Measurements from ENCODE around the gene BOLA2B. TPM values are rescaled to one million over a fixed set of nuclear protein-coding genes. Genes with fewer than 3 reads are reported as not detected.
"Not testable (repeated sequence)": the region's sequence is repeated elsewhere in the genome, so short reads cannot be mapped to it uniquely, and the experiment has no call there.

Gene BOLA2B
- 100 to 1,000 TPM in 3 of 4 donors, 10 to 100 TPM in 1; 55.8 to 614 (median 378) TPM for polyA plus RNA-seq
- long read RNA-seq, donor 1: 0 reads
- long read RNA-seq, donor 2, transcript BOLA2B-201 (3 exons, 1,012 nt): major isoform, 18 of 22 reads
- long read RNA-seq, donor 2, partial matches to known transcripts: 0 of 22 reads
- long read RNA-seq, donor 2, other reads (novel, unspliced or antisense): 0 of 22 reads
- long read RNA-seq, donor 3, transcript BOLA2B-201 (3 exons, 1,012 nt): major isoform, 14 of 22 reads
- long read RNA-seq, donor 3, partial matches to known transcripts: 0 of 22 reads
- long read RNA-seq, donor 3, other reads (novel, unspliced or antisense): 0 of 22 reads
- long read RNA-seq, donor 4, partial matches to known transcripts: 0 of 1 reads
- long read RNA-seq, donor 4, other reads (novel, unspliced or antisense): 0 of 1 reads
- long read RNA-seq, donor 5, transcript BOLA2B-201 (3 exons, 1,012 nt): major isoform, 5 of 7 reads
- long read RNA-seq, donor 5, partial matches to known transcripts: 0 of 7 reads
- long read RNA-seq, donor 5, other reads (novel, unspliced or antisense): 0 of 7 reads
- long read RNA-seq, donor 6, transcript BOLA2B-201 (3 exons, 1,012 nt): major isoform, 14 of 17 reads
- long read RNA-seq, donor 6, partial matches to known transcripts: 0 of 17 reads
- long read RNA-seq, donor 6, other reads (novel, unspliced or antisense): 0 of 17 reads
- long read RNA-seq, donor 7, transcript BOLA2B-202 (2 exons, 307 nt): minor isoform, 8 of 36 reads
- long read RNA-seq, donor 7, transcript BOLA2B-201 (3 exons, 1,012 nt): major isoform, 27 of 36 reads
- long read RNA-seq, donor 7, partial matches to known transcripts: 0 of 36 reads
- long read RNA-seq, donor 7, other reads (novel, unspliced or antisense): 0 of 36 reads
- long read RNA-seq, donor 8, partial matches to known transcripts: 0 of 4 reads
- long read RNA-seq, donor 8, other reads (novel, unspliced or antisense): 0 of 4 reads
- long read RNA-seq, donor 9, partial matches to known transcripts: 0 of 2 reads
- long read RNA-seq, donor 9, other reads (novel, unspliced or antisense): 0 of 2 reads
- long read RNA-seq, donor 10, transcript BOLA2B-201 (3 exons, 1,012 nt): major isoform, 21 of 26 reads
- long read RNA-seq, donor 10, partial matches to known transcripts: 0 of 26 reads
- long read RNA-seq, donor 10, other reads (novel, unspliced or antisense): 0 of 26 reads

DNA sequence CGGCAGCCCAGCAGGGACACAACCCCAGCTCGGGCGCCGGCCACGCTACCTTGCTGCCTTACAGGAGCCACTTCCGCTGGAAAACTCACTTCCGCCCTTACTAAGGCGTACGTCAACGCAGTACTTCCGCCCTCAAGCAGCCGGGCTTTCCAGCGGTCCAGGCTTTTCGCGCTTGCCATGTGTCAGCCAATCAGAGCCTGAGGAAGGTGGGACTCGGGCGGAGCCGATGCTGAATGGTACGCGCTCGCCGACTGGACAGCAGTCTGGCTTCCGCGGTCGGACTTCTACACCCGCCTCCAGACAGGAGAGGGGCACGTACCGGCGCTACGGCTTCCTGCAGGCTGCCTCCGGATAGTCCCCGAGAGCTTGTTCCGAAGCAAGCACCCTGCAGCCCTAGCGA, at the start of gene BOLA2B, which contains the start of gene SLX1A:
BOLA2B (minus strand) TSS at position 52 of the 400 bp plus-strand sequence. CDS start 71 bp downstream, outside the sequence.
SLX1A (plus strand) TSS at position 261 of the 400 bp plus-strand sequence. CDS start 210 bp downstream, outside the sequence.
- not testable (repeated sequence) for H3K27me3 ChIP-seq (ENCODE audit: control insufficient read depth in 3 of 3, insufficient read depth in 3 of 3, low read length in 3 of 3); H3K9me3 ChIP-seq (ENCODE audit: control insufficient read depth in 2 of 2, insufficient read depth in 1 of 2, low read depth in 1 of 2, low read length in 1 of 2); FAIRE-seq; DNase-seq; H3K4me1 ChIP-seq (ENCODE audit: control insufficient read depth in 3 of 3, insufficient read depth in 2 of 3, low read depth in 1 of 3, low read length in 2 of 3); H3K36me3 ChIP-seq (ENCODE audit: control insufficient read depth in 3 of 3, insufficient read depth in 2 of 3, low read depth in 1 of 3, low read length in 3 of 3)
- WGBS, 3 donors: no CpG with 5 or more reads among the region's 34 CpGs
- Histone ChIP-seq H3K4me3 (ENCODE audit: low read depth in 1 of 3, low read length in 3 of 3) (peak within 1 kb of the TSS in 2 of 3 donors; percentile 41 to 48), H3K27ac (ENCODE audit: low read depth in 1 of 3, low read length in 2 of 3) (peak within 1 kb of the TSS; percentile 65 to 82 (median 81))

DNA sequence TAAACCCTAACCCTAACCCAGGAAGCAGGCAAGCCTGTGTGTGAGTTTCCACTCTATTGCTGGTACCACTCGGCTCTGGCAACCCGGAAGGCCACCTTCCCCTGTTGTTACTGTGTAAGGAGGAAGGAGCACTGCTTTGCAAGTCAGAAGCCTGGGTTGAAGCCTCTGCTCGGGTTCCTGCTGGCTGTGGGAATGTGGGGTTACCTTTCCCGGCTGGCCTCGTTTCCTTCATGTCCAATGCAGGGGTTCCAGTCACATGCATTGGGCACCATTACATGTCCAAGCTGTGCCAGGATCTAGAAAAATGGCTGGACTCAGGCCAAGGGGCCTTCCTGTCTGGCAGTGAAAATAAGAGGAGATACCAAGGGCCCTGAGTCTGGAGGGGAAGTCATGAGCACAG, 23.6 kb upstream of the BOLA2B start:
- not testable (repeated sequence) for H3K4me3 ChIP-seq (ENCODE audit: low read depth in 1 of 3, low read length in 3 of 3); H3K27ac ChIP-seq (ENCODE audit: low read depth in 1 of 3, low read length in 2 of 3); H3K27me3 ChIP-seq (ENCODE audit: control insufficient read depth in 3 of 3, insufficient read depth in 3 of 3, low read length in 3 of 3); DNase-seq; H3K36me3 ChIP-seq (ENCODE audit: control insufficient read depth in 3 of 3, insufficient read depth in 2 of 3, low read depth in 1 of 3, low read length in 3 of 3); H3K9me3 ChIP-seq (ENCODE audit: control insufficient read depth in 2 of 2, insufficient read depth in 1 of 2, low read depth in 1 of 2, low read length in 1 of 2); H3K4me1 ChIP-seq (ENCODE audit: control insufficient read depth in 3 of 3, insufficient read depth in 2 of 3, low read depth in 1 of 3, low read length in 2 of 3); FAIRE-seq
- 74 to 79% (median 79%) methylated on average over 3 of the region's 5 CpGs for WGBS, 3 donors

DNA sequence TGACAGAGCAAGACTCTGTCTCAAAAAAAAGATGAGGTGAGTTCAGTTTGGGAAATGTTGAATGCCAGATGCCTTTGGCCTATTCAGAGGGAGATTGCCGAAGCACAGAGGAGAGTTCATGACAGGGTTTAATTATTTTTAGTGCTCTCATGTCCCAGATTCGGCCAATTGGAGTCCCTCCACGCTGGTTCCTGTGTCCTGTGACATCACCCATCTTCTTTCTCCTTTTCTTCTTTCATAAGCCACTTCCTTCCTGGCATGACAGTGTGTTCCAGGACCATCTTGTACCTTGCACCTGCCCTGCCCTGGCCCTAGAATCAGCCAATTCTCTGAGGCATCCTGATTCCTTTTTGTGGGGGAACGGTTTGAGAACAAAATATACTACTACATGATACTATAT, 17.9 kb upstream of the BOLA2B start:
- DNase-seq; H3K27ac ChIP-seq (ENCODE audit: low read depth in 1 of 3, low read length in 2 of 3); H3K27me3 ChIP-seq (ENCODE audit: control insufficient read depth in 3 of 3, insufficient read depth in 3 of 3, low read length in 3 of 3); H3K4me1 ChIP-seq (ENCODE audit: control insufficient read depth in 3 of 3, insufficient read depth in 2 of 3, low read depth in 1 of 3, low read length in 2 of 3); H3K36me3 ChIP-seq (ENCODE audit: control insufficient read depth in 3 of 3, insufficient read depth in 2 of 3, low read depth in 1 of 3, low read length in 3 of 3); FAIRE-seq; H3K4me3 ChIP-seq (ENCODE audit: low read depth in 1 of 3, low read length in 3 of 3); H3K9me3 ChIP-seq (ENCODE audit: control insufficient read depth in 2 of 2, insufficient read depth in 1 of 2, low read depth in 1 of 2, low read length in 1 of 2): not testable (repeated sequence)
- no CpG with 5 or more reads among the region's 4 CpGs for WGBS, 3 donors

- H3K9me3 ChIP-seq (ENCODE audit: control insufficient read depth in 2 of 2, insufficient read depth in 1 of 2, low read depth in 1 of 2, low read length in 1 of 2); H3K4me1 ChIP-seq (ENCODE audit: control insufficient read depth in 3 of 3, insufficient read depth in 2 of 3, low read depth in 1 of 3, low read length in 2 of 3); DNase-seq; FAIRE-seq; H3K27ac ChIP-seq (ENCODE audit: low read depth in 1 of 3, low read length in 2 of 3); H3K4me3 ChIP-seq (ENCODE audit: low read depth in 1 of 3, low read length in 3 of 3); H3K27me3 ChIP-seq (ENCODE audit: control insufficient read depth in 3 of 3, insufficient read depth in 3 of 3, low read length in 3 of 3); H3K36me3 ChIP-seq (ENCODE audit: control insufficient read depth in 3 of 3, insufficient read depth in 2 of 3, low read depth in 1 of 3, low read length in 3 of 3): not testable (repeated sequence)
- 0 to 12% (median 0%) methylated on average over 2 to 4 of the region's 6 CpGs for whole genome bisulfite sequencing, 3 donors
Measured at GRCh38 chr16:30209032-30209431, 15.6 kb upstream of the BOLA2B start.

DNA sequence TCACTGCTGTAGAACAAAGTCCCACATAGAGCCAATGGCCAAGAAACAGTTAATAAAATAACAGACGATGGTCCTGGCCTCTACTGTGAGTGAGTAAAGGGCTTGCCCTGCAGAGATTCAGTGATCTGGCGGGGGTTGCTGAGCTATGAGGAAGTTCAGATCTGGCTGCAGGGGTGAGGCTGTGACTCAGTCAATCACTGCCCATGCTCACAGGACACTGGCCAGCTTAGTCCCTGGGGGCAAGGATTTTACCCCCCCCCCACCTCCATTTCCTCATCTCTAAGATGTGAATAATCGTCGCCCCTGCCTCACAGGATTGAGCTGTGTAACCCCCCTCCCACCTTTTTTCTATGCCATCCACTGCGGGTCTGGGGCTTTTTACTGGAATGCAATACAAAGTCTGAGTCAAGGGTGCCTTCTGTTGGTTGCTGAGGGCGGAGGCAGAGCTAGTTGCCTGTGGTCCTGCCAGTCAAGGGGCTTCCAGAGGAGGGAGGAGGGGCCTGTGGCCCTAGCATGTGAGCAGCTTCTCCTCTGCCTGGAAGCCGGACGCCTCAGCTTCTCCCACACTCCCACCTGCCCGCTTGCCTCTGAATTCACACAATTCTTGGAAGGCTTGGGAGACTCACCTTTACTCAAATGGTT, 13.7 kb upstream of the BOLA2B start:
- 25 to 48% (median 45%) methylated on average over 2 of the region's 9 CpGs for WGBS, 3 donors
- H3K4me1 ChIP-seq (ENCODE audit: control insufficient read depth in 3 of 3, insufficient read depth in 2 of 3, low read depth in 1 of 3, low read length in 2 of 3); H3K27ac ChIP-seq (ENCODE audit: low read depth in 1 of 3, low read length in 2 of 3); H3K4me3 ChIP-seq (ENCODE audit: low read depth in 1 of 3, low read length in 3 of 3); DNase-seq; FAIRE-seq; H3K9me3 ChIP-seq (ENCODE audit: control insufficient read depth in 2 of 2, insufficient read depth in 1 of 2, low read depth in 1 of 2, low read length in 1 of 2); H3K27me3 ChIP-seq (ENCODE audit: control insufficient read depth in 3 of 3, insufficient read depth in 3 of 3, low read length in 3 of 3); H3K36me3 ChIP-seq (ENCODE audit: control insufficient read depth in 3 of 3, insufficient read depth in 2 of 3, low read depth in 1 of 3, low read length in 3 of 3): not testable (repeated sequence)

GRCh38 chr16:30206252-30206651, 12.8 kb upstream of the BOLA2B start:
- not testable (repeated sequence) for H3K36me3 ChIP-seq (ENCODE audit: control insufficient read depth in 3 of 3, insufficient read depth in 2 of 3, low read depth in 1 of 3, low read length in 3 of 3); DNase-seq; H3K27ac ChIP-seq (ENCODE audit: low read depth in 1 of 3, low read length in 2 of 3); H3K27me3 ChIP-seq (ENCODE audit: control insufficient read depth in 3 of 3, insufficient read depth in 3 of 3, low read length in 3 of 3); H3K9me3 ChIP-seq (ENCODE audit: control insufficient read depth in 2 of 2, insufficient read depth in 1 of 2, low read depth in 1 of 2, low read length in 1 of 2); H3K4me1 ChIP-seq (ENCODE audit: control insufficient read depth in 3 of 3, insufficient read depth in 2 of 3, low read depth in 1 of 3, low read length in 2 of 3); FAIRE-seq
- no CpG with 5 or more reads among the region's 33 CpGs for WGBS, 3 donors
- peak overlapping the region in 2 of 3 donors; percentile 41 to 43 for H3K4me3 ChIP-seq (ENCODE audit: low read depth in 1 of 3, low read length in 3 of 3)

DNA sequence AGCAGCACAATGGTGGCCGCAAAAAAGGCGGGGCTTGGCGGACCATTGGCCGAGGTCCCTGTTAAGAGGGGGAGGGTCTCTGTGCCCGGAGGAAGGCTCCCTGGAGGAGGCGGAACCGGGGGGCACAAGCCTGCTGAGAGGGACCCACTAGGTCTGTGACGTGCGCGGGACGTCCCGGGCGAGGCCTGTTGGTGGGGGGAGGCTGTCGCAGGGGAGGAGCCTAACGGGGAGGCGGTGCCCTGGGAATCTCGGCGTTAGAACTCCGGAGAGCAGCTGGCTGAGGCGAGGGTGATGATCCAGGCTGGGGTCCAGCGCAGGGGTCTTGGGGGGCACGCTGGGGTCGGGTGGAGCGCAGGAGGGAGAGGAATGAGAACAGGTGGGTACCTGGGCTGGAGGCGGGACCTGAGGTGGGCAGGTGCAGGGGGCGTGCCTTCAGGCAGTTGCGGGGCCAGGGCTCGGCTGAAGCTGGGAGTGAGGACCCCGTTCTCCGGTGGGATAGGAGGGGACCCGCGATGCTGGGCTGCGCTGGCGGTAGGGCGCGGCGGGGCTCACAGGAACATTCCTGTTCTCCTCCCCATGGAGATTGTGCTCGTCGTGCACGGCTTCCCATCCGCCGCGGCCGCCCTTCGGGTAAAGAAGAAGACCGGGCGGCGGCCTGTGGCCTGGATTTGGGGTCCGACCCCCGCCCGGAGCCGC, 12.2 kb upstream of the BOLA2B start:
- H3K4me1 ChIP-seq (ENCODE audit: control insufficient read depth in 3 of 3, insufficient read depth in 2 of 3, low read depth in 1 of 3, low read length in 2 of 3); DNase-seq; H3K27ac ChIP-seq (ENCODE audit: low read depth in 1 of 3, low read length in 2 of 3); H3K27me3 ChIP-seq (ENCODE audit: control insufficient read depth in 3 of 3, insufficient read depth in 3 of 3, low read length in 3 of 3); FAIRE-seq; H3K9me3 ChIP-seq (ENCODE audit: control insufficient read depth in 2 of 2, insufficient read depth in 1 of 2, low read depth in 1 of 2, low read length in 1 of 2); H3K36me3 ChIP-seq (ENCODE audit: control insufficient read depth in 3 of 3, insufficient read depth in 2 of 3, low read depth in 1 of 3, low read length in 3 of 3): not testable (repeated sequence)
- 0 to 1% (median 1%) methylated on average over 14 to 20 of the region's 52 CpGs for WGBS, 3 donors
- peak overlapping the region in 2 of 3 donors; percentile 41 to 43 for H3K4me3 ChIP-seq (ENCODE audit: low read depth in 1 of 3, low read length in 3 of 3)
